H1 (cell line): ENCODE data around the gene MRPL20.

Experiments
- CBX5 ChIP-seq: fragments of 300-800, 300-1000 bp; sonication (generic); IDR thresholded peaks from 2 replicates; pipeline ENCODE4 v1.7.1; 2016; ENCODE audit warnings: antibody characterized with exemption, low read length, low read depth
- CTCF ChIP-seq, 3 experiments: IDR thresholded peaks; 1 replicate in 2 of 3; 2 replicates in 1 of 3; pipeline versions ENCODE4 v1.5.1 to v1.6.1; 2011; ENCODE audit warnings: low read length in 3 of 3, mild to moderate bottlenecking in 3 of 3, inconsistent platforms in 2 of 3, low read depth in 1 of 3, moderate library complexity in 1 of 3; ENCODE audit not compliant: insufficient read depth in 1 of 3; ENCODE audit errors: control extremely low read depth in 1 of 3
- EZH2 ChIP-seq: fragments of 200-600 bp; sonication (generic); IDR thresholded peaks from 2 replicates; pipeline ENCODE4 v1.7.1; 2012; ENCODE audit warnings: low read depth, mild to moderate bottlenecking, moderate library complexity, low read length, inconsistent platforms; ENCODE audit not compliant: severe bottlenecking
- MAX ChIP-seq: IDR thresholded peaks from 2 replicates; pipeline ENCODE4 v1.6.1; 2012; ENCODE audit warnings: inconsistent platforms

- TF ChIP-seq MAX (no peak), CTCF (IDR thresholded peaks at IDR 0.05; ENCODE audit: control extremely low read depth in 1 of 3, insufficient read depth in 1 of 3, low read depth in 1 of 3, low read length in 3 of 3) (no peak), EZH2 (no peak), CBX5 (no peak)
Observed at GRCh38 chr1:1358433-1359271, 48.4 kb downstream of the MRPL20 start, which contains the start of gene MXRA8.
